Neural crest cell (in vitro differentiated cells): Measurements from ENCODE around the gene IRGC. TPM values are rescaled to one million over a fixed set of nuclear protein-coding genes. Genes with fewer than 3 reads are reported as not detected.

Source experiments
- DNase-seq: peaks from one replicate; pipeline ENCODE4 v3.0.0; 2021; ENCODE audit warnings: low read depth, mixed read lengths, low spot score
- H3K27ac Mint-ChIP-seq: one replicate; pipeline ENCODE4 v1.8.0; 2021; ENCODE audit warnings: mild to moderate bottlenecking, mixed read lengths; ENCODE audit not compliant: unreplicated experiment
- H3K27me3 Mint-ChIP-seq: 2 replicates; pipeline ENCODE4 v1.8.0; 2021; ENCODE audit warnings: low read depth, mild to moderate bottlenecking, mixed read lengths
- H3K36me3 Mint-ChIP-seq: 2 replicates; pipeline ENCODE4 v1.8.0; 2021; ENCODE audit warnings: low read depth, mild to moderate bottlenecking, mixed read lengths
- H3K4me1 Mint-ChIP-seq: 2 replicates; pipeline ENCODE4 v1.8.0; 2021; ENCODE audit warnings: mixed read lengths
- H3K4me3 Mint-ChIP-seq: one replicate; pipeline ENCODE4 v1.8.0; 2021; ENCODE audit warnings: mild to moderate bottlenecking, mixed read lengths
- H3K9me3 Mint-ChIP-seq: 2 replicates; pipeline ENCODE4 v1.8.0; 2021; ENCODE audit warnings: mixed read lengths
- total RNA-seq: library from RNA; stranded (reverse); gene quantifications from 2 replicates; pipeline ENCODE4 v1.2.1, GENCODE V29; 2021
- TF ChIP-seq, protein P1 (sequence below): fragments of 200-600 bp; sonication (generic); conservative IDR thresholded peaks from 2 replicates; pipeline ENCODE4 v1.5.0; 2021; ENCODE audit warnings: antibody characterized with exemption, mild to moderate bottlenecking

IRGC gene
- total RNA-seq, 1 donor from 2014 or later: not detected

GRCh38 chr19:43767818-43768217, 51.9 kb downstream of the IRGC start:
- no peak for DNase-seq
- Mint-ChIP-seq H3K36me3 (no peaks in the 10 kb centered on the region), H3K4me1 (peaks cover 10% of the 10 kb centered on the region), H3K4me3 (no peak overlapping the region), H3K9me3 (no peaks in the 10 kb centered on the region), H3K27me3 (peaks cover 42% of the 10 kb centered on the region), H3K27ac (no peak overlapping the region)
- TF ChIP-seq, protein P1, sequence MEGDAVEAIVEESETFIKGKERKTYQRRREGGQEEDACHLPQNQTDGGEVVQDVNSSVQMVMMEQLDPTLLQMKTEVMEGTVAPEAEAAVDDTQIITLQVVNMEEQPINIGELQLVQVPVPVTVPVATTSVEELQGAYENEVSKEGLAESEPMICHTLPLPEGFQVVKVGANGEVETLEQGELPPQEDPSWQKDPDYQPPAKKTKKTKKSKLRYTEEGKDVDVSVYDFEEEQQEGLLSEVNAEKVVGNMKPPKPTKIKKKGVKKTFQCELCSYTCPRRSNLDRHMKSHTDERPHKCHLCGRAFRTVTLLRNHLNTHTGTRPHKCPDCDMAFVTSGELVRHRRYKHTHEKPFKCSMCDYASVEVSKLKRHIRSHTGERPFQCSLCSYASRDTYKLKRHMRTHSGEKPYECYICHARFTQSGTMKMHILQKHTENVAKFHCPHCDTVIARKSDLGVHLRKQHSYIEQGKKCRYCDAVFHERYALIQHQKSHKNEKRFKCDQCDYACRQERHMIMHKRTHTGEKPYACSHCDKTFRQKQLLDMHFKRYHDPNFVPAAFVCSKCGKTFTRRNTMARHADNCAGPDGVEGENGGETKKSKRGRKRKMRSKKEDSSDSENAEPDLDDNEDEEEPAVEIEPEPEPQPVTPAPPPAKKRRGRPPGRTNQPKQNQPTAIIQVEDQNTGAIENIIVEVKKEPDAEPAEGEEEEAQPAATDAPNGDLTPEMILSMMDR: no peak

- Mint-ChIP-seq H3K4me1 (peaks cover 10% of the 10 kb centered on the region), H3K4me3 (no peak overlapping the region), H3K9me3 (no peaks in the 10 kb centered on the region), H3K27ac (no peak overlapping the region), H3K36me3 (no peaks in the 10 kb centered on the region), H3K27me3 (peaks cover 48% of the 10 kb centered on the region)
- TF ChIP-seq, protein P1: no peak
- no peak for DNase-seq
Measured at GRCh38 chr19:43768273-43769050, 52.6 kb downstream of the IRGC start.

DNA sequence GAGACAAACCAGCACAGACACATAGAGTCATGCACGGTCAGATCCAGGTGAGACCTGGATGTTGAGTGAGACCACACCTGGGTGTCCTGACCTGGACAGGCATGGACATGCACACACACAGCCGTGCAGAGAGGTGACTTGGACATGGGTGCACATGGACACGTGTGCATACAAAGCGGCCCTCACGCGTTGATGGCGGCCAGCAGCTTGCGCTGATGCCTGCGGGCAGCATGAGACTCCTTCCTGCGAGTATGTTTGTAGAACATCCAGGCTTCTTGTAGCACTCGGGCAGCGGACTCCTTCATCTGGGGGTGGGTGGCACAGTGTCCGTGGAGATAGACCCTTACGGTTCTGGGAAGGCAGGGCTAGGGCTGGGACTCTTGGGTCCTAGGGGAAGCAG, 53.4 kb downstream of the IRGC start:
- Mint-ChIP-seq H3K9me3 (no peaks in the 10 kb centered on the region), H3K27me3 (peaks cover 56% of the 10 kb centered on the region), H3K36me3 (no peaks in the 10 kb centered on the region), H3K27ac (no peak overlapping the region), H3K4me1 (peaks cover 12% of the 10 kb centered on the region), H3K4me3 (no peak overlapping the region)
- no peak for DNase-seq
- TF ChIP-seq, protein P1: no peak

Other genes with a start within 250 kb of the IRGC start
- 13.3 and 14.3 TPM in 2 replicates for gene PHLDB3, start 211.3 kb upstream of the IRGC start, total RNA-seq
- 23.7 and 25.0 TPM in 2 replicates for gene ETHE1, start 188.9 kb upstream of the IRGC start, total RNA-seq
- gene ZNF575, start 182.9 kb upstream of the IRGC start, total RNA-seq: 0.57 and 0.72 TPM in 2 replicates
- gene XRCC1, start 140.5 kb upstream of the IRGC start, total RNA-seq: 79.4 and 82.0 TPM in 2 replicates
- gene PINLYP, start 140.3 kb upstream of the IRGC start, total RNA-seq: 9.5 and 11.7 TPM in 2 replicates
- 52.9 and 53.5 TPM in 2 replicates for gene IRGQ, start 119.9 kb upstream of the IRGC start, total RNA-seq
- gene ZNF576, start 119.5 kb upstream of the IRGC start, total RNA-seq: 18.3 and 19.7 TPM in 2 replicates
- 0.41 and 0.51 TPM in 2 replicates for gene SRRM5, start 104.0 kb upstream of the IRGC start, total RNA-seq
- gene ZNF428, start 96.4 kb upstream of the IRGC start, total RNA-seq: 114 and 117 TPM in 2 replicates
- gene CADM4, start 76.2 kb upstream of the IRGC start, total RNA-seq: 74.4 and 78.5 TPM in 2 replicates
- 31.4 and 33.6 TPM in 2 replicates for gene PLAUR, start 45.9 kb upstream of the IRGC start, total RNA-seq
- gene SMG9, start 38.9 kb downstream of the IRGC start, total RNA-seq: 87.0 and 87.6 TPM in 2 replicates
- 2.2 and 2.8 TPM in 2 replicates for gene KCNN4, start 64.9 kb downstream of the IRGC start, total RNA-seq
- 0.25 TPM in 1 of 2 replicates, not detected in the other for gene LYPD5, start 86.4 kb downstream of the IRGC start, total RNA-seq
- 13.6 and 14.7 TPM in 2 replicates for gene ZNF283, start 111.2 kb downstream of the IRGC start, total RNA-seq
- 3.5 and 3.8 TPM in 2 replicates for gene ZNF404, start 167.9 kb downstream of the IRGC start, total RNA-seq
- 21.6 and 22.9 TPM in 2 replicates for gene ZNF45, start 219.2 kb downstream of the IRGC start, total RNA-seq
- 11.6 and 14.3 TPM in 2 replicates for gene ZNF221, start 235.2 kb downstream of the IRGC start, total RNA-seq